ENCODE measurements around the gene GDPD5. TPM values are rescaled to one million over a fixed set of nuclear protein-coding genes. Genes with fewer than 3 reads are reported as not detected.

GDPD5 gene
- total RNA-seq, 1 experiment from 2014 or later: 7.8 TPM

- no peak overlapping the region for H3T11ph ChIP-seq (ENCODE audit: low read length)
- no peak overlapping the region for H2BK20ac ChIP-seq (ENCODE audit: low read depth, low read length, poor library complexity, severe bottlenecking)
- no peak overlapping the region for H3K23ac ChIP-seq (ENCODE audit: insufficient read length, low read depth, low read length)
- no peak overlapping the region for H3K14ac ChIP-seq (ENCODE audit: insufficient read depth, low read length)
- Mint-ChIP-seq H3K36me3 (ENCODE audit: insufficient read depth in 1 of 3, low read depth in 3 of 3) (no peaks in the 10 kb centered on the region), H3K27me3 (ENCODE audit: low read depth) (no peaks in the 10 kb centered on the region), H3K9me3 (no peaks in the 10 kb centered on the region), H3K4me1 (peaks cover 7 to 18% of the 10 kb centered on the region in 2 experiments), H3K4me3 (no peak overlapping the region), H3K27ac (no peak overlapping the region)
- H2BK12ac ChIP-seq (ENCODE audit: insufficient read length, low read depth, low read length): no peak overlapping the region
- no CpG with 5 or more reads among the region's 10 CpGs for WGBS (ENCODE audit: extremely low coverage, insufficient read length, low lambda C conversion rate)
- no peak for TF ChIP-seq CTCF (conservative IDR thresholded peaks at IDR 0.05)
- no peak overlapping the region for H2AFZ ChIP-seq (ENCODE audit: low read length)
- H2AK5ac ChIP-seq (ENCODE audit: insufficient read length, low read length): no peak overlapping the region
- H3K18ac ChIP-seq (ENCODE audit: insufficient read length, low read depth, low read length): no peak overlapping the region
- no peaks in the 10 kb centered on the region for H3K79me1 ChIP-seq (ENCODE audit: insufficient read depth, low read depth, low read length, poor library complexity, severe bottlenecking)
- H4K91ac ChIP-seq (ENCODE audit: insufficient read length, low read depth, low read length): no peak overlapping the region
- H4K8ac ChIP-seq (replicated peaks; ENCODE audit: insufficient read length, low read depth, low read length): no peak overlapping the region
- no peak overlapping the region for H2BK15ac ChIP-seq (ENCODE audit: low read depth, low read length)
- no peak overlapping the region for H3K56ac ChIP-seq (ENCODE audit: insufficient read length, low read depth, low read length)
- no peak overlapping the region for H3K4ac ChIP-seq (ENCODE audit: low read depth, low read length)
- no peaks in the 10 kb centered on the region for H3K27me3 ChIP-seq (ENCODE audit: insufficient read depth, low read length)
- no peaks in the 10 kb centered on the region for H3K9me3 ChIP-seq (ENCODE audit: control insufficient read depth, low read depth, low read length)
- no peaks in the 10 kb centered on the region for H4K20me1 ChIP-seq (ENCODE audit: control insufficient read depth, insufficient read depth, insufficient read length)
- H3K79me2 ChIP-seq (ENCODE audit: insufficient read depth, low read length): no peaks in the 10 kb centered on the region
- no peak for DNase-seq
- H3K4me2 ChIP-seq (ENCODE audit: insufficient read depth, insufficient read length, low read length): no peak overlapping the region
- H3K27ac ChIP-seq (ENCODE audit: insufficient read length, low read depth, low read length): no peak overlapping the region
- no peak overlapping the region for H2BK5ac ChIP-seq (ENCODE audit: insufficient read length, low read length)
- H3K23me2 ChIP-seq (ENCODE audit: insufficient read length, low read depth, low read length, poor library complexity, severe bottlenecking): no peaks in the 10 kb centered on the region
- H3K4me1 ChIP-seq (ENCODE audit: insufficient read depth, low read length): no peaks in the 10 kb centered on the region
- no peak overlapping the region for H2BK120ac ChIP-seq (ENCODE audit: low read depth, low read length, poor library complexity, severe bottlenecking)
- H3K9ac ChIP-seq (ENCODE audit: extremely low read depth, insufficient read length, low read length): no peak overlapping the region
- no peak overlapping the region for H4K5ac ChIP-seq (ENCODE audit: insufficient read length, low read depth, low read length)
Measured at GRCh38 chr11:75480185-75481175, 45.3 kb downstream of the GDPD5 start.
